GM23338 (cell line): ENCODE results near the gene OCA2.

ENCODE experiments used
- CREB1 ChIP-seq: fragments of 250-450 bp; sonication (Bioruptor Pico); IDR thresholded peaks from 2 replicates; pipeline ENCODE4 v1.5.0; 2020; ENCODE audit warnings: low read depth, mild to moderate bottlenecking, moderate library complexity
- CTCF ChIP-seq, 2 experiments: fragments of 200-600 bp in 1 of 2; sonication (generic) in 1 of 2; conservative IDR thresholded peaks; 2 replicates each; pipeline versions ENCODE4 v1.5.1 to v1.6.1; 2016 to 2017; ENCODE audit warnings: antibody characterized with exemption in 2 of 2, low read depth in 2 of 2, mild to moderate bottlenecking in 2 of 2, moderate library complexity in 1 of 2
- EZH2 ChIP-seq: fragments of 200-600 bp; sonication (generic); IDR thresholded peaks from one replicate; pipeline ENCODE4 v1.8.0; 2017; ENCODE audit warnings: antibody characterized with exemption, mild to moderate bottlenecking, low read depth; ENCODE audit not compliant: unreplicated experiment
- EZH2phosphoT487 ChIP-seq: fragments of 200-600 bp; sonication (generic); IDR thresholded peaks from one replicate; pipeline ENCODE4 v1.8.1; 2018; ENCODE audit warnings: antibody characterized with exemption; ENCODE audit not compliant: unreplicated experiment
- JUNB ChIP-seq: IDR thresholded peaks from one replicate; pipeline ENCODE4 v1.6.1; 2016; ENCODE audit warnings: antibody characterized with exemption; ENCODE audit not compliant: unreplicated experiment
- POLR2AphosphoS5 ChIP-seq: IDR thresholded peaks from 2 replicates; pipeline ENCODE4 v1.6.1; 2016; ENCODE audit warnings: antibody characterized with exemption, low read depth
- REST ChIP-seq: IDR thresholded peaks from one replicate; pipeline ENCODE4 v1.6.1; 2018; ENCODE audit warnings: antibody characterized with exemption; ENCODE audit not compliant: unreplicated experiment
- ZNF114 ChIP-seq: fragments of 250-450 bp; sonication (Bioruptor Pico); IDR thresholded peaks from 2 replicates; pipeline ENCODE4 v1.5.0; 2020; ENCODE audit warnings: mild to moderate bottlenecking, moderate library complexity
- ZNF331 ChIP-seq: fragments of 250-450 bp; sonication (Bioruptor Pico); IDR thresholded peaks from 2 replicates; pipeline ENCODE4 v1.5.0; 2020; ENCODE audit warnings: low read depth, mild to moderate bottlenecking, moderate library complexity
- ZNF462 ChIP-seq: fragments of 250-450 bp; sonication (Bioruptor Pico); IDR thresholded peaks from 2 replicates; pipeline ENCODE4 v1.5.0; 2020; ENCODE audit warnings: mild to moderate bottlenecking, moderate library complexity

GRCh38 chr15:27843146-27843545, 256.0 kb downstream of the OCA2 start:
- TF ChIP-seq CREB1 (CRISPR knock-in tag) (no peak), POLR2AphosphoS5 (no peak), CTCF (conservative IDR thresholded peaks at IDR 0.05; ENCODE audit: low read depth in 2 of 2) (no peak), EZH2phosphoT487 (no peak), REST (no peak), EZH2 (no peak), ZNF114 (CRISPR knock-in tag) (no peak), JUNB (no peak), ZNF462 (CRISPR knock-in tag) (no peak), ZNF331 (CRISPR knock-in tag) (no peak)
